Measurements from ENCODE around the gene CAMSAP2.

Gene CAMSAP2

DNA sequence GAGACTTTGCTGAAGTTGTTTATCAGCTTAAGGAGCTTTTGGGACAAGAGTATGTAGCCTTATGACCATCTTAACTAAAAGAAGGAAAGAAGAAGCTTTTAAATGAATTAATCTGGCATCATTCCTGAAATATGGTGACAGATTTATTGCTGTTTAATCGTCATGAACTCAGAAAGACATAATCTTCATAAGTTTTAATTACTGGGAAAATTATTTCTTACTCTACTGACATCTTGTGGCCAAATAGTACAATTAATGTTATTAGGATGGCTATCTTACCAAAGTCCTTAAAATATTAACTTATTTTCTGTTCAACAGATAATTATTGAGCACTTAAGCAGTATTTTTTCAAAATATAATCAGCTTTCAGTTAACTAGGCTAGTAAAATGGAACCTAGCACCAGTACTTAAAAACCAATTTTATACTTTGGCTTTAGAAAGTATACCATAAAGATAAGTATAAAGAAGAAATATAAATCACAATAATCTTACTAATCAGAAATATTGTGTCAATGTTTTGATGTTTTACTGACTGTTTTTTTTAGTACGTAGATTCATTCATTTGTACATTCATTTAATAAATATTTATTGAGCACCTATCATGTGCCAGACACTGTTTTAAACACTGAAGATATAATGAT, 99.4 kb downstream of the CAMSAP2 start:
- no peak overlapping the region for H3K4me3 ChIP-seq (ENCODE audit: low read depth, low read length)

DNA sequence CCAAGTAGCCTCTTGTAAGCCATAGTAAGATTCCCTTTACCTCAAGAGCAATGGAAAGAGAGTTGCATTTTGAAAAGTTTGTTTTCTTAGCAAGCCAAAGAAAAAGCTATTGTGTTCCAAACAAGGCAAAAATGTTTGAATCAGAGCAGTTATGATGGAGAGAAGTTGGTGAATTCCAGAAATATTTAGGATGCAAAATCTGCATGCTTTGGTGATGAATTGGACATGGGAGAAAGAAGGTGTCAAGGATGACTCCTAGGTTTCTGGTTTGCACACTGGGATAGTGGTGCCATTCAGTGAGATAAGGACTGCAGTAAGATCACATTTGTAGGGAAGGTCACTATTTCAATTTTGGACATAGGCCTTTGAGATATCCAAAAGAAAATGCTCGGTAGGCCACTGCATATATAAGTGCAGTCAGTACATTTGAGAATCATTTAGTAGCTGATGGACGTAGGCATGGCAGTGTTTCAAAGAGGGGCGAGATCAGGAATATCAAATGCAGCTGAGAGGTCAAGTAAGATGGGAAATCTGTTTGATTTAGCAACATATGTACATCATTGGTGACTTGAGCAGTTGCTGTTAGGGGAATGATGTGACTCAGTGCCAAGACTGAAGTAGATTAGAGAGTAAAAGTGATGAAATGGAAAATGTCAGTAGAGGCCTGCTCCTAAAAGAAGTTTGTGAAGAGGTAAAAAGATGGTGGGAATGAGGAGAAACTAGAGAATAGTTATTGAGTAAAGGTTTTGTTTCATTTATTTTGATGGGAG, 100.2 kb downstream of the CAMSAP2 start:
- no peak overlapping the region for H3K4me3 ChIP-seq (ENCODE audit: low read depth, low read length)

GRCh38 chr1:200845360-200845759, 106.7 kb downstream of the CAMSAP2 start:
- H3K4me3 ChIP-seq (ENCODE audit: low read depth, low read length): no peak overlapping the region

- H3K4me3 ChIP-seq (ENCODE audit: low read depth, low read length): no peak overlapping the region
Observed at GRCh38 chr1:200846398-200846797, 107.7 kb downstream of the CAMSAP2 start.

- H3K4me3 ChIP-seq (ENCODE audit: low read depth, low read length): no peak overlapping the region
Observed at GRCh38 chr1:200849430-200849829, 110.7 kb downstream of the CAMSAP2 start.

- no peak overlapping the region for H3K4me3 ChIP-seq (ENCODE audit: low read depth, low read length)
Observed at GRCh38 chr1:200850554-200850953, 111.9 kb downstream of the CAMSAP2 start.

GRCh38 chr1:200856716-200857357, 118.1 kb downstream of the CAMSAP2 start:
- no peak overlapping the region for H3K4me3 ChIP-seq (ENCODE audit: low read depth, low read length)

- H3K4me3 ChIP-seq (ENCODE audit: low read depth, low read length): no peak overlapping the region
Observed at GRCh38 chr1:200857804-200858203, 119.1 kb downstream of the CAMSAP2 start.

DNA sequence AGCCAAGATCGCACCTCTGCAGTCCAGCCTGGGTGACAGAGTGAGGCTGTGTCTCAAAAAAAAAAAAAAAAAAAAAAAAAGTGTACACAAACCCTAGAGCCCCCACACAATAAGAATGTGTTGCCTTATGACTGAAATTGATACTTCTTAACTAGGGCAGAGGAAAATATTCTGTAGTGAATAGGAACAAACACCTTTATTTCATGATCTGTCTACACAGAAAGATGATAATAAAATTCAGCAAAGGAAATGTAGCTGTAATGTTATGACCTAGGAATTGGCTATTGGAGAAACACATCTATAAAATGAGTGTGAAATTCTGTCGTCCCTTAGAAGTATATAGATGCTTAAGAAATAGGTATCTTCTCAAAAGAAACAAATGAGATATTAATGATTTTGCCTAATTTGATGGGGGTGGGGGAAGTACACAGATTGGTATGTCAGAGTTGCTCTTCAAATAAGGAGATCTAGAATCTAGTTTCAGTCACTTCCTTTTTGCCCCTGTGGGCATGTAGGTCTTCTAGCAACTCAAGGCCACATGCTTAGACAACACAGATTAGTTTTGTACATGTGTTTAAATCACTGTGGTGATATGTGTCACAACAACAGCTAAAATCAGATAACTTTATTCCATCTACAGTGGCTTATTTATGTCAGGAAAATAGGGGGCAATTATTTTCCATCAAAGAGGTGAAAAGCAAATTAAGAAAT, 123.4 kb downstream of the CAMSAP2 start:
- H3K4me3 ChIP-seq (ENCODE audit: low read depth, low read length): no peak overlapping the region

DNA sequence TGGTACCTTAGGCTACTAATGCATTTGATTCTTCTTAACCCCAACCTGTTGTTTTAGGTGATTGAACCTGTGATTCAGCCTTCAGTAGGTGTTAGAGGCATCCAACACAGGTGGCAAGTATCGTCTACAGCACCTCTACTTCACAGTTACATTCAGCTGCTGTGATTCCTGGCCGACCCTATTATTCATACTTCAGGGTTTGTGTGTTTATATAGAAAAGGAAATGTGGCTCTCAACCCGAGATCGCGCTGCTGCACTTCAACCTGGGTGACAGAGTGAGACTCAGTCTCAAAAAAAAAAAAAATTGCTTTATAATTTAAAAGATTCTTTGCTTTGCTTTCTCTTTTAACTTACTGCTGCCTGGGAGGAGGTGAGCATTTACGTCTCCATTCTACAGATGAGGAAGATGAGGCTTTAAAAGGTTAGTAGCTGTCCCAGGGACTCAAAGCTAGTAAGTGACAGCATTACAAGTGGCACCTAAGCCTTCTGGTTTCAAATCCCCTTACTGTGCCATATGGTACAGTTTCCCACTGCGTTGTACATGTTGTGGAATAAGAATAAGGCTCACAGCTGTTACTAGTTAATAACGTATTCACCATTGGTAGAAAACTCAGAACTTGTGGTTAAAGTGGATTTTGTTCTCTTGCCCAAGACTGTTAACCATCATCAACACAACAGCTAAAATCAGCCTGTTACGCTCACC, 124.2 kb downstream of the CAMSAP2 start:
- H3K4me3 ChIP-seq (ENCODE audit: low read depth, low read length): no peak overlapping the region

DNA sequence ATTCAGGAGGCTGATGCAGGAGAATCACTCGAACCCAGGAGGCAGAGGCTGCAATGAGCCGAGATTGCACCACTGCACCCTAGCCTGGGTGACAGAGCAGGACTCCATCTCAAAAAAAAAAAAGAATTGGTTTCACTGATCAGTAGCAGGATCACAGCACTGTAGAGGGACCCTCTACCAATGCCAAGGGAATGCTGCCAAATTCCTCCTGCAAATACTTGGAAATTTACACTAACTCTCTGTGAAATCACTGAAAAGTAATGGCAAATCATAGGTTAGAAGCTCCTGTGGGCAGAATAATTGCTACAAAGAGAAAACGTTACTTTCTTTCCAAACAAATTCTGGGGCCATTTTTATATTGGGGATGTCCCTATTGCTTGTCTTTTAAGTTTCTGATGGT, 127.4 kb downstream of the CAMSAP2 start:
- no peak overlapping the region for H3K4me3 ChIP-seq (ENCODE audit: low read depth, low read length)

GRCh38 chr1:200866521-200866920, 127.8 kb downstream of the CAMSAP2 start:
- H3K4me3 ChIP-seq (ENCODE audit: low read depth, low read length): no peak overlapping the region

GRCh38 chr1:200867018-200867811, 128.5 kb downstream of the CAMSAP2 start:
- no peak overlapping the region for H3K4me3 ChIP-seq (ENCODE audit: low read depth, low read length)

DNA sequence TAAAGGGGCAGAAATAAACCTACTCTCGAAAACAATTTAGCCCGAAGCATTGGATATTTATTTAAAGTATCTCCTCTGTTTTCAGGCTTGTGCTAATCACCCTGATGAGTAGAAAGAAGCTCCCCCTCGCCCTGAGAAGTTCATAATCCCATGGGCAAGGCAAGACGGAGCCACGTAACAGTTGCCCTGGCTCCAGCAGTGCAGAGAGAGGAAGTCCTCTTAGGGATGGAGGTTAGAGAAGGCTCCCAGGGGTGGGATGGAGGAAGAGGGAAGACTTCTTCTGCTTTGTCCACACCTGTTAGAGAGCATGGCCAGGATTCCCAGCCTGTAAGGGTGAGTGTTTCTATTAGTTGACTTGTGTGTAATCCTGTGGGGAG, 130.7 kb downstream of the CAMSAP2 start:
- H3K4me3 ChIP-seq (ENCODE audit: low read depth, low read length): no peak overlapping the region

- H3K4me3 ChIP-seq (ENCODE audit: low read depth, low read length): no peak overlapping the region
Observed at GRCh38 chr1:200869753-200870391, 131.2 kb downstream of the CAMSAP2 start.

DNA sequence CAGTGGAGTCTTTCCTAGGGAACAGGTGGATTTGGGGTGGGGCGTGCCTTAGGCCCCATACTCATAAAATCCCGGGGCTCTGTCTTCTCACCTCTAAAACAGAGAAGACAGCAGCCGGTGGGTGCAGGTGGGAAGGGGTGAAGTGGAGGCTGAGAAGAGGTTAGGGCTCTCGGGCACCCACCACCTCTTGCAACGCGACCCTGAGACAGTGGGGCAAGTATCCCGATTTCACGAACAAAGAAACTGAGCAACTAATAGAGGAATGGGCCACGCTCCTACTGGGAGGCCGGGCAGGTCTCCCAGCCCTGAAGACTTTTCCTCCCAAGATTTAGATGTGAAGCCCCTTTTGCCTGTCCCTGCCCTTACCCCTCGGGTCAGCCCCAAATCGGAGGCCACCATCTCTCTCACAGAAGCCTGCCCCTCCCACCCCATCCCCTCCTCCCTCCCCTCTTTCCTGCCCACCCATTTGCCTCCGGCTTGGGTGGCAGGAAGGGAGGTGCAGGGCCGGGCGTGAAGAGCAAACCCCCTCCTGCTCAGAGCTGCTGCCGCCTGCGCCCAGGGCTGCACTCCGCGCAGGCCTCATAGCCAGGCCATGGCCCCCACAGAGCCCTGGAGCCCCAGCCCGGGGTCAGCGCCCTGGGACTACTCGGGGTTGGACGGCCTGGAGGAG, 133.9 kb downstream of the CAMSAP2 start, which contains the start of gene GPR25:
TSS of gene GPR25 (plus strand) at position 536 of the 670 bp plus-strand sequence. CDS start at position 593, 57 bp downstream.
- H3K4me3 ChIP-seq (ENCODE audit: low read depth, low read length): no peak within 1 kb of the TSS

DNA sequence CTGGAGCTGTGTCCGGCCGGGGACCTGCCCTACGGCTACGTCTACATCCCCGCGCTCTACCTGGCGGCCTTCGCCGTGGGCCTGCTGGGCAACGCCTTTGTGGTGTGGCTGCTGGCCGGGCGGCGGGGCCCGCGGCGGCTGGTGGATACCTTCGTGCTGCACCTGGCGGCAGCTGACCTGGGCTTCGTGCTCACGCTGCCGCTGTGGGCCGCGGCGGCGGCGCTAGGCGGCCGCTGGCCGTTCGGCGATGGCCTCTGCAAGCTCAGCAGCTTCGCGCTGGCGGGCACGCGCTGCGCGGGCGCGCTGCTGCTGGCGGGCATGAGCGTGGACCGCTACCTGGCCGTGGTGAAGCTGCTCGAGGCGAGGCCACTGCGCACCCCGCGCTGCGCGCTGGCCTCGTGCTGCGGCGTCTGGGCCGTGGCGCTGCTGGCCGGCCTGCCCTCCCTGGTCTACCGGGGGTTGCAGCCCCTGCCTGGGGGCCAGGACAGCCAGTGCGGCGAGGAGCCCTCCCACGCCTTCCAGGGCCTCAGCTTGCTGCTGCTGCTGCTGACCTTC, 134.5 kb downstream of the CAMSAP2 start:
- no peak overlapping the region for H3K4me3 ChIP-seq (ENCODE audit: low read depth, low read length)

- no peak overlapping the region for H3K4me3 ChIP-seq (ENCODE audit: low read depth, low read length)
Observed at GRCh38 chr1:200873671-200874397, 135.1 kb downstream of the CAMSAP2 start.

Data from iPS-11a (cell line).